ENCODE results near the gene UBAC1. TPM values are rescaled to one million over a fixed set of nuclear protein-coding genes. Genes with fewer than 3 reads are reported as not detected.

Gene UBAC1
- polyA plus RNA-seq, 1 donor (not counting 4 experiments of a cell fraction or from before 2014, with no cell fraction given): 50.7 TPM

DNA sequence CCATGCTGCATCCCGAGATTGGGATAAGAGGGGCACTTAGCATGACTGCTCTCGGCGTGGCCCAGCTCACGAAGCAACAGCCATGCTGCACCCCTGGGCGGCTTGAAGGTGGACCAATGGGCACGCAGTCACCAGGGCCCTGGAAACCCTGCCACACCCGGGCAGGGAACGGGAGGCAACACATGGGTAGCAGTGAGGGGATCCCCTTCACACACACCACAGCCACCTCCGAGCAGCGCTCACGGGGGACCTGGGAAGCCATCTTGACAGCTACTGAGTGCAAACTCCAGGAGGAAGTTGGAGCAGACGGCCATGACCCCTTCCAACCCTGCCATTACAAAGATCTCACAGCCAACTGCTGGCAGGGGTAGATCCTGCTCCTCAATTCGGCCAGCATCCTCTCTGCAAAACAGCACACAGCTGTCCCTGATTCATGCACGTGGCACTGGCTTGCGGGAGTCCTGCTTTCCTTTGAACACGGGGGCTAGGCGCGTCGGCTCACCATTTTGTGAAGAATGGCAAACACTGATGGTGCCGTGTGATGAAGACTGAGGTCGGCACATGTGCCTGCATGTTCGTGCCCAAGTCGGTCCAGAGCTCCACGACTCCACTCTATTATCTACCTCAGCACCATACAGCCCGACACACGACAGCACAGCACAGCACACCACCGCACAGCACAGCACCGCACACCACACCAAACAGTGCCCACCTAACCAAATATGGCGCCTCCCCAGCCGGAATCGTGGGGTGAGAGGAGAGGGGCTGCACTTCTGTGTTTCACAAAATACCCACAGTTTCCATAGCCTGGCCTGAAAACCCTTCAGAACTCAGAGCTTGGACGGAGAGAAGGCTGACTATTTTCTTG lies 5.0 kb downstream of the UBAC1 start:
- no peak for FAIRE-seq
- no peak overlapping the region for H3K9ac ChIP-seq (ENCODE audit: control insufficient read depth, extremely low read depth, insufficient read depth, low read length)
- H3K27ac ChIP-seq (ENCODE audit: control insufficient read depth, insufficient read depth, low read length): no peak overlapping the region
- H3K4me3 ChIP-seq (ENCODE audit: control insufficient read depth in 2 of 3, extremely low read depth in 1 of 3, insufficient read depth in 2 of 3, low read depth in 1 of 3, low read length in 3 of 3): no peak overlapping the region
- H3K36me3 ChIP-seq (ENCODE audit: control insufficient read depth in 2 of 2, extremely low read depth in 1 of 2, insufficient read depth in 2 of 2, low read length in 2 of 2): peaks cover 10 to 21% of the 10 kb centered on the region in 2 experiments
- H3K9me1 ChIP-seq (ENCODE audit: control insufficient read depth, extremely low read depth, insufficient read depth, low read length): no peaks in the 10 kb centered on the region
- H4K20me1 ChIP-seq (ENCODE audit: control insufficient read depth, extremely low read depth, insufficient read depth, low read length): peaks cover 4% of the 10 kb centered on the region
- no peak for DNase-seq (ENCODE audit: low read depth, low spot score)
- H3K79me2 ChIP-seq (ENCODE audit: control insufficient read depth, insufficient read depth, low read length): peaks cover 48% of the 10 kb centered on the region
- H3K27me3 ChIP-seq (ENCODE audit: control insufficient read depth, extremely low read depth, insufficient read depth, low read length): no peaks in the 10 kb centered on the region
- H3K4me1 ChIP-seq (ENCODE audit: control insufficient read depth, extremely low read depth, insufficient read depth, low read length): peaks cover 26% of the 10 kb centered on the region
- no peaks in the 10 kb centered on the region for H3K9me3 ChIP-seq (ENCODE audit: control insufficient read depth, low read depth, low read length)
- H3K4me2 ChIP-seq (ENCODE audit: control insufficient read depth, extremely low read depth, insufficient read depth, low read depth, low read length): no peak overlapping the region
- H2AFZ ChIP-seq (ENCODE audit: control insufficient read depth, low read length): no peak overlapping the region
- dilution Hi-C loops (cut with MboI; ENCODE audit: extremely low pct_ligation_motif_present, low sequenced_read_pairs): no loop called here
- TF ChIP-seq EZH2 (IDR thresholded peaks at IDR 0.05; ENCODE audit: low read length): no peak
- TF ChIP-seq, protein P1, sequence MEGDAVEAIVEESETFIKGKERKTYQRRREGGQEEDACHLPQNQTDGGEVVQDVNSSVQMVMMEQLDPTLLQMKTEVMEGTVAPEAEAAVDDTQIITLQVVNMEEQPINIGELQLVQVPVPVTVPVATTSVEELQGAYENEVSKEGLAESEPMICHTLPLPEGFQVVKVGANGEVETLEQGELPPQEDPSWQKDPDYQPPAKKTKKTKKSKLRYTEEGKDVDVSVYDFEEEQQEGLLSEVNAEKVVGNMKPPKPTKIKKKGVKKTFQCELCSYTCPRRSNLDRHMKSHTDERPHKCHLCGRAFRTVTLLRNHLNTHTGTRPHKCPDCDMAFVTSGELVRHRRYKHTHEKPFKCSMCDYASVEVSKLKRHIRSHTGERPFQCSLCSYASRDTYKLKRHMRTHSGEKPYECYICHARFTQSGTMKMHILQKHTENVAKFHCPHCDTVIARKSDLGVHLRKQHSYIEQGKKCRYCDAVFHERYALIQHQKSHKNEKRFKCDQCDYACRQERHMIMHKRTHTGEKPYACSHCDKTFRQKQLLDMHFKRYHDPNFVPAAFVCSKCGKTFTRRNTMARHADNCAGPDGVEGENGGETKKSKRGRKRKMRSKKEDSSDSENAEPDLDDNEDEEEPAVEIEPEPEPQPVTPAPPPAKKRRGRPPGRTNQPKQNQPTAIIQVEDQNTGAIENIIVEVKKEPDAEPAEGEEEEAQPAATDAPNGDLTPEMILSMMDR (optimal IDR thresholded peaks at IDR 0.05 in 1 of 3, IDR thresholded peaks at IDR 0.05 in 1 of 3, conservative IDR thresholded peaks at IDR 0.05 in 1 of 3; ENCODE audit: extremely low read depth in 1 of 3, insufficient read depth in 2 of 3, low read length in 3 of 3): no peak

DNA sequence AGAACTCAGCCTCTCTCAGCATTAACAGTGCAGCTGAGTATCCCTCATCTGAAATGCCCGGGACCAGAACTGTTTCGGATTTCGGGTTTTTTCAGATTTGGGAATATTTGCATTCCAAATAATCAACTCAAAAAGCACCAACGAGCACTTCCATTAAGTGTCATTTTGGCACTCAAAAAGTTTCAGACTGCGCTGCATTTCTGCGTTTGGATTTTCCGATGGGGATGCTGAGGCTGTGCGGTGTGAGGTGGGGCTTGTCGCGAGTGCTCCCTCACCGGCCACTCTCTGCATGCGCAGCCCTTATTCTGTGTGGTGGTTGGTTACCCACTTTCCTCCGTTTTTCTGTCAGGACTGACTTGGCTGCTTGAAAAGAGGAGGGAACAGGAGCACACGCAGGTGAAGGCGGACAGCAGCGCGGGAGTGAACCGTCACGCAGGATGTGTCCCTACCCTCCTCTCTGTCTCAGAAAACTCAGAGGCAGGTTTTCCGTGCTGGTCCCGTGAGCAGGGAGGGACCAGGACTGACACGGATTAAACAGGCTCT lies 8.4 kb downstream of the UBAC1 start:
- Histone ChIP-seq H3K4me2 (ENCODE audit: control insufficient read depth, extremely low read depth, insufficient read depth, low read depth, low read length) (peak overlapping the region; percentile 70), H2AFZ (ENCODE audit: control insufficient read depth, low read length) (no peak overlapping the region), H3K27ac (ENCODE audit: control insufficient read depth, insufficient read depth, low read length) (peak overlapping the region; percentile 95), H3K9me1 (ENCODE audit: control insufficient read depth, extremely low read depth, insufficient read depth, low read length) (no peaks in the 10 kb centered on the region), H3K4me3 (ENCODE audit: control insufficient read depth in 2 of 3, extremely low read depth in 1 of 3, insufficient read depth in 2 of 3, low read depth in 1 of 3, low read length in 3 of 3) (peak overlapping the region in 1 of 3 experiments; percentile 19), H3K4me1 (ENCODE audit: control insufficient read depth, extremely low read depth, insufficient read depth, low read length) (peaks cover 43% of the 10 kb centered on the region), H3K79me2 (ENCODE audit: control insufficient read depth, insufficient read depth, low read length) (peaks cover 22% of the 10 kb centered on the region), H3K27me3 (ENCODE audit: control insufficient read depth, extremely low read depth, insufficient read depth, low read length) (no peaks in the 10 kb centered on the region), H4K20me1 (ENCODE audit: control insufficient read depth, extremely low read depth, insufficient read depth, low read length) (peaks cover 4% of the 10 kb centered on the region), H3K9me3 (ENCODE audit: control insufficient read depth, low read depth, low read length) (no peaks in the 10 kb centered on the region), H3K36me3 (ENCODE audit: control insufficient read depth in 2 of 2, extremely low read depth in 1 of 2, insufficient read depth in 2 of 2, low read length in 2 of 2) (peaks cover 7 to 28% of the 10 kb centered on the region in 2 experiments), H3K9ac (ENCODE audit: control insufficient read depth, extremely low read depth, insufficient read depth, low read length) (peak overlapping the region; percentile 73)
- TF ChIP-seq, protein P1 (optimal IDR thresholded peaks at IDR 0.05 in 1 of 3, IDR thresholded peaks at IDR 0.05 in 1 of 3, conservative IDR thresholded peaks at IDR 0.05 in 1 of 3; ENCODE audit: extremely low read depth in 1 of 3, insufficient read depth in 2 of 3, low read length in 3 of 3): no peak
- TF ChIP-seq EZH2 (IDR thresholded peaks at IDR 0.05; ENCODE audit: low read length): no peak
- DNase-seq (ENCODE audit: low read depth, low spot score) (no peak), FAIRE-seq (no peak)
- dilution Hi-C loops (cut with MboI; ENCODE audit: extremely low pct_ligation_motif_present, low sequenced_read_pairs): no loop called here
